ENCODE data around the gene SAC3D1.
A peak's percentile ranks its signal among the peaks of the same experiment; 100 is the strongest.
"Not testable (repeated sequence)": the region's sequence is repeated elsewhere in the genome, so short reads cannot be mapped to it uniquely, and the experiment has no call there.

The SAC3D1 gene

GRCh38 chr11:65040847-65041622 lies at the start of gene SAC3D1:
Gene SAC3D1, plus strand, starts transcription at chr11:65041210. Its CDS starts 83 bp downstream, at chr11:65041293.
- peak; percentile 90 for DNase-seq

- DNase-seq, result no peak
These were observed 46.7 kb upstream of the SAC3D1 start for GRCh38 chr11:64994318-64994717.

- no peak for DNase-seq
These were observed 44.7 kb upstream of the SAC3D1 start for GRCh38 chr11:64996327-64996709.

- peak; percentile 96 for DNase-seq
These were observed 44.2 kb upstream of the SAC3D1 start, which contains the start of gene BATF2 for GRCh38 chr11:64996710-64997380. Gene BATF2, minus strand, starts transcription at chr11:64996971. Its CDS starts 57 bp downstream, at chr11:64996914.

GRCh38 chr11:64998141-64998540 lies 42.9 kb upstream of the SAC3D1 start:
- DNase-seq, result no peak

GRCh38 chr11:64998690-64999431 lies 42.1 kb upstream of the SAC3D1 start:
- DNase-seq, result no peak

- no peak for DNase-seq
These were observed 41.5 kb upstream of the SAC3D1 start for GRCh38 chr11:64999478-64999877.

- DNase-seq, result no peak
These were observed 38.3 kb upstream of the SAC3D1 start for GRCh38 chr11:65002706-65003105.

GRCh38 chr11:65003282-65003681 lies 37.7 kb upstream of the SAC3D1 start:
- DNase-seq, result no peak

GRCh38 chr11:65003968-65004367 lies 37.0 kb upstream of the SAC3D1 start:
- DNase-seq, result not testable (repeated sequence)

- DNase-seq, result no peak
These were observed 33.0 kb upstream of the SAC3D1 start for GRCh38 chr11:65008016-65008415.

GRCh38 chr11:65008873-65009272 lies 32.1 kb upstream of the SAC3D1 start:
- no peak for DNase-seq

GRCh38 chr11:65013130-65013887 lies 27.7 kb upstream of the SAC3D1 start:
- DNase-seq, result peak; percentile 96

GRCh38 chr11:65013888-65014725 lies 26.9 kb upstream of the SAC3D1 start, which contains the start of gene ARL2:
Gene ARL2, plus strand, starts transcription at chr11:65014160. Its CDS starts 48 bp downstream, at chr11:65014208.
- DNase-seq, result peak; percentile 93

- no peak for DNase-seq
These were observed 26.2 kb upstream of the SAC3D1 start for GRCh38 chr11:65014726-65015227.

- no peak for DNase-seq
These were observed 24.3 kb upstream of the SAC3D1 start for GRCh38 chr11:65016705-65017104.

GRCh38 chr11:65017937-65018336 lies 23.1 kb upstream of the SAC3D1 start:
- DNase-seq, result no peak

- DNase-seq, result no peak
These were observed 21.2 kb upstream of the SAC3D1 start for GRCh38 chr11:65019824-65020223.

GRCh38 chr11:65021003-65021402 lies 20.0 kb upstream of the SAC3D1 start:
- no peak for DNase-seq

GRCh38 chr11:65021509-65021908 lies 19.5 kb upstream of the SAC3D1 start:
- DNase-seq, result no peak

- not testable (repeated sequence) for DNase-seq
These were observed 17.5 kb upstream of the SAC3D1 start for GRCh38 chr11:65023502-65023901.
